ENCODE measurements around the gene EDRF1. TPM values are rescaled to one million over a fixed set of nuclear protein-coding genes. Genes with fewer than 3 reads are reported as not detected.

Gene EDRF1
- total RNA-seq, 1 experiment from 2014 or later, result 40.5 TPM

- no peak overlapping the region for H3K27ac ChIP-seq (ENCODE audit: low read depth, low read length, poor library complexity, severe bottlenecking)
- intact Hi-C loops (cut with micrococcal nuclease; ENCODE audit: unreplicated experiment), result no loop called here
Measured at GRCh38 chr10:125726914-125727313, 7.4 kb downstream of the EDRF1 start.

GRCh38 chr10:125727436-125727835 is 7.9 kb downstream of the EDRF1 start:
- ChIA-PET CTCF (no interaction called here), POLR2A (ENCODE audit: low non-redundant PET) (no interaction called here)
- intact Hi-C loops (cut with micrococcal nuclease; ENCODE audit: unreplicated experiment), result no loop called here
- peaks cover 91% of the 10 kb centered on the region for H3K36me3 ChIP-seq (ENCODE audit: insufficient read depth, low read length, poor library complexity, severe bottlenecking)
- no peaks in the 10 kb centered on the region for H3K27me3 ChIP-seq (replicated peaks; ENCODE audit: insufficient read depth, low read depth, low read length, poor library complexity)
- no peak for DNase-seq (ENCODE audit: low spot score)
- no peak overlapping the region for H3K27ac ChIP-seq (ENCODE audit: low read depth, low read length, poor library complexity, severe bottlenecking)
- TF ChIP-seq, protein P1, sequence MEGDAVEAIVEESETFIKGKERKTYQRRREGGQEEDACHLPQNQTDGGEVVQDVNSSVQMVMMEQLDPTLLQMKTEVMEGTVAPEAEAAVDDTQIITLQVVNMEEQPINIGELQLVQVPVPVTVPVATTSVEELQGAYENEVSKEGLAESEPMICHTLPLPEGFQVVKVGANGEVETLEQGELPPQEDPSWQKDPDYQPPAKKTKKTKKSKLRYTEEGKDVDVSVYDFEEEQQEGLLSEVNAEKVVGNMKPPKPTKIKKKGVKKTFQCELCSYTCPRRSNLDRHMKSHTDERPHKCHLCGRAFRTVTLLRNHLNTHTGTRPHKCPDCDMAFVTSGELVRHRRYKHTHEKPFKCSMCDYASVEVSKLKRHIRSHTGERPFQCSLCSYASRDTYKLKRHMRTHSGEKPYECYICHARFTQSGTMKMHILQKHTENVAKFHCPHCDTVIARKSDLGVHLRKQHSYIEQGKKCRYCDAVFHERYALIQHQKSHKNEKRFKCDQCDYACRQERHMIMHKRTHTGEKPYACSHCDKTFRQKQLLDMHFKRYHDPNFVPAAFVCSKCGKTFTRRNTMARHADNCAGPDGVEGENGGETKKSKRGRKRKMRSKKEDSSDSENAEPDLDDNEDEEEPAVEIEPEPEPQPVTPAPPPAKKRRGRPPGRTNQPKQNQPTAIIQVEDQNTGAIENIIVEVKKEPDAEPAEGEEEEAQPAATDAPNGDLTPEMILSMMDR (conservative IDR thresholded peaks at IDR 0.05; ENCODE audit: low read depth, low read length), result no peak
- no peak for TF ChIP-seq EZH2 (IDR thresholded peaks at IDR 0.05; ENCODE audit: borderline replicate concordance, low read depth, low read length, poor library complexity, severe bottlenecking)
- H3K9me3 ChIP-seq (ENCODE audit: low read depth, low read length, poor library complexity, severe bottlenecking), result no peaks in the 10 kb centered on the region
- H3K4me1 ChIP-seq (ENCODE audit: insufficient read depth, low read length, poor library complexity, severe bottlenecking), result no peaks in the 10 kb centered on the region
- no peak overlapping the region for H3K4me3 ChIP-seq (ENCODE audit: low read depth, low read length, poor library complexity, severe bottlenecking)
- no TSS peak for BruUV-seq (replicated peaks)

More at GRCh38 chr10:125726914-125727313, 7.4 kb downstream of the EDRF1 start:
- CTCF ChIA-PET, result no interaction called here
- Histone ChIP-seq H3K4me3 (ENCODE audit: low read depth, low read length, poor library complexity, severe bottlenecking) (no peak overlapping the region), H3K4me1 (ENCODE audit: insufficient read depth, low read length, poor library complexity, severe bottlenecking) (no peaks in the 10 kb centered on the region), H3K36me3 (ENCODE audit: insufficient read depth, low read length, poor library complexity, severe bottlenecking) (peaks cover 96% of the 10 kb centered on the region), H3K9me3 (ENCODE audit: low read depth, low read length, poor library complexity, severe bottlenecking) (no peaks in the 10 kb centered on the region), H3K27me3 (replicated peaks; ENCODE audit: insufficient read depth, low read depth, low read length, poor library complexity) (no peaks in the 10 kb centered on the region)
- POLR2A ChIA-PET (ENCODE audit: low non-redundant PET), result no interaction called here
- TF ChIP-seq, protein P1 (conservative IDR thresholded peaks at IDR 0.05; ENCODE audit: low read depth, low read length), result no peak
- DNase-seq (ENCODE audit: low spot score), result no peak
- no TSS peak for BruUV-seq (replicated peaks)

- ChIA-PET CTCF (no interaction called here), POLR2A (ENCODE audit: low non-redundant PET) (no interaction called here)
Measured at GRCh38 chr10:125734148-125734547, 14.6 kb downstream of the EDRF1 start.

More at GRCh38 chr10:125734148-125734547, 14.6 kb downstream of the EDRF1 start:
- H3K36me3 ChIP-seq (ENCODE audit: insufficient read depth, low read length, poor library complexity, severe bottlenecking), result peaks cover 91% of the 10 kb centered on the region
- H3K27me3 ChIP-seq (replicated peaks; ENCODE audit: insufficient read depth, low read depth, low read length, poor library complexity), result no peaks in the 10 kb centered on the region
- no peaks in the 10 kb centered on the region for H3K9me3 ChIP-seq (ENCODE audit: low read depth, low read length, poor library complexity, severe bottlenecking)
- no TSS peak for BruUV-seq (replicated peaks)
- intact Hi-C loops (cut with micrococcal nuclease; ENCODE audit: unreplicated experiment), result no loop called here
- TF ChIP-seq, protein P1 (conservative IDR thresholded peaks at IDR 0.05; ENCODE audit: low read depth, low read length), result no peak
- TF ChIP-seq EZH2 (IDR thresholded peaks at IDR 0.05; ENCODE audit: borderline replicate concordance, low read depth, low read length, poor library complexity, severe bottlenecking), result no peak
- DNase-seq (ENCODE audit: low spot score), result no peak
- H3K4me3 ChIP-seq (ENCODE audit: low read depth, low read length, poor library complexity, severe bottlenecking), result no peak overlapping the region
- H3K4me1 ChIP-seq (ENCODE audit: insufficient read depth, low read length, poor library complexity, severe bottlenecking), result no peaks in the 10 kb centered on the region
- H3K27ac ChIP-seq (ENCODE audit: low read depth, low read length, poor library complexity, severe bottlenecking), result no peak overlapping the region

Measured in A673 (cell line).